Heart left ventricle (tissue), 13 donors: ENCODE data around the gene AP1S2.

Source experiments
- POLR2A ChIP-seq, 2 donors: fragments of 450-650 bp; IDR thresholded peaks; one replicate each; pipeline ENCODE4 v1.6.1; 2017; ENCODE audit warnings: antibody characterized with exemption in 2 of 2, mild to moderate bottlenecking in 2 of 2, moderate library complexity in 2 of 2
- TF ChIP-seq, protein P1 (sequence below), 12 donors: fragments of 200-600 bp; sonication (generic) in 4 of 12; IDR thresholded peaks; one replicate each; pipeline versions ENCODE4 v1.5.0 to v1.8.0; 2018 to 2022; ENCODE audit warnings: antibody characterized with exemption in 12 of 12, mild to moderate bottlenecking in 5 of 12
- donor health status: ischemic (EF 13 %, LVEDD 7.1; RV severe dilation, severe dysfunction).
- donor health status: DM: no; HTN: yes; CAD: no.
- donor health status: DM: no; HTN: no; CAD: no.
- donor health status: ischemic (EF 25% LVEDD 6.9; RV normal size, moderate dysfunction).
- donor health status: ischemic (EF 25% LVEDD 5.7; RV mildly dilated, moderate dysfunction).
- donor health status: ischemic (EF 35%, LVEDD 5.7; RV mildly dilated, moderate dysfunction).
- donor health status: nonischemic (EF 11% LVEDD 7.7; RV severe dilation, severe dysfunction).
- donor health status: DM: yes; HTN: yes; CAD: no.
- donor health status: PGD.
- donor health status: ischemic (EF 29% LVEDD 5.4; RV normal size, mild dysfunction).
- donor health status: nonischemic (EF 23%, LVEDD 6.1; RV moderate dilation, normal function).

DNA sequence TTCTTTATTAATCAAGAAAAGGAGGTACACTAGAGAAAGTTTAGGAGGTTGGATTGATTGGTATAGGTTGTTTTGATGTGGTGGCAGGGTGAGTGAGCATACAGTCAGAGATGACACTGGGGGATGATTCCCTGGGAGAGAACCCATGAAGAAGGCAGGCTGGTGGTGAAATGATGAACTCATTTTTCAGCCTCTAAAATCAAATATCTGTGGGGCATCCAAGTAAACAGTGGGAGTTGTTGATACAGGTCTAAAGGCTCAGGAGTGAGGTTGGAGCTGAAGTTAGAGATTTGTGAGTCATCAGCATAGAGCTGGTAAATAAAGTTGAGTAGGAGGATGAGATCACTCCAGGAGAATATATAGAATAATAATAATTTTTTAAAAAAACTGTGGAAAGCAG lies 10.0 kb upstream of the AP1S2 start:
- TF ChIP-seq, protein P1, sequence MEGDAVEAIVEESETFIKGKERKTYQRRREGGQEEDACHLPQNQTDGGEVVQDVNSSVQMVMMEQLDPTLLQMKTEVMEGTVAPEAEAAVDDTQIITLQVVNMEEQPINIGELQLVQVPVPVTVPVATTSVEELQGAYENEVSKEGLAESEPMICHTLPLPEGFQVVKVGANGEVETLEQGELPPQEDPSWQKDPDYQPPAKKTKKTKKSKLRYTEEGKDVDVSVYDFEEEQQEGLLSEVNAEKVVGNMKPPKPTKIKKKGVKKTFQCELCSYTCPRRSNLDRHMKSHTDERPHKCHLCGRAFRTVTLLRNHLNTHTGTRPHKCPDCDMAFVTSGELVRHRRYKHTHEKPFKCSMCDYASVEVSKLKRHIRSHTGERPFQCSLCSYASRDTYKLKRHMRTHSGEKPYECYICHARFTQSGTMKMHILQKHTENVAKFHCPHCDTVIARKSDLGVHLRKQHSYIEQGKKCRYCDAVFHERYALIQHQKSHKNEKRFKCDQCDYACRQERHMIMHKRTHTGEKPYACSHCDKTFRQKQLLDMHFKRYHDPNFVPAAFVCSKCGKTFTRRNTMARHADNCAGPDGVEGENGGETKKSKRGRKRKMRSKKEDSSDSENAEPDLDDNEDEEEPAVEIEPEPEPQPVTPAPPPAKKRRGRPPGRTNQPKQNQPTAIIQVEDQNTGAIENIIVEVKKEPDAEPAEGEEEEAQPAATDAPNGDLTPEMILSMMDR (IDR thresholded peaks at IDR 0.05): no peak
- TF ChIP-seq POLR2A (IDR thresholded peaks at IDR 0.05): no peak
